Naive thymus-derived CD4-positive, alpha-beta T cell (primary cell): ENCODE data around the gene TPP2. TPM values are rescaled to one million over a fixed set of nuclear protein-coding genes. Genes with fewer than 3 reads are reported as not detected.
A peak's percentile ranks its signal among the peaks of the same experiment; 100 is the strongest.

Experiments
- ATAC-seq: fragments of 150-1000 bp; cut with Tn5 transposase; 2 replicates; pipeline ENCODE4 v1.10.0; 2021; ENCODE audit warnings: mild to moderate bottlenecking, moderate library complexity
- CTCF ChIA-PET: fragments of 350-600 bp; sonication (Branson Sonifier 250); formaldehyde crosslinking; loops from one replicate; lab custom pipeline; 2021; ENCODE audit warnings: antibody characterized with exemption; lab: Charles Lee
- POLR2A ChIA-PET: fragments of 350-600 bp; sonication (Branson Sonifier 250); formaldehyde crosslinking; loops from one replicate; lab custom pipeline; 2021; ENCODE audit warnings: antibody characterized with exemption, inconsistent platforms; lab: Charles Lee
- DNase-seq, 9 donors: peaks; one replicate each; pipeline versions ENCODE4 v3.0.0 to v3.0.0-alpha.2; 2020 to 2022; ENCODE audit warnings: mixed read lengths in 1 of 9
- H3K27ac ChIP-seq: one replicate; pipeline ENCODE4 v1.7.0; 2013; ENCODE audit warnings: mild to moderate bottlenecking, low read depth, low read length, moderate library complexity
- H3K27me3 ChIP-seq, 2 donors: one replicate each; pipeline ENCODE4 v1.7.0; 2013; ENCODE audit warnings: low read length in 2 of 2, mild to moderate bottlenecking in 2 of 2, moderate library complexity in 2 of 2; ENCODE audit not compliant: control insufficient read depth in 2 of 2, insufficient read depth in 2 of 2
- H3K36me3 ChIP-seq, 3 experiments: 1 replicate in 2 of 3; 2 replicates in 1 of 3; pipeline ENCODE4 v1.7.0; 2013; ENCODE audit warnings: low read length in 3 of 3, mild to moderate bottlenecking in 3 of 3, moderate library complexity in 1 of 3; ENCODE audit not compliant: insufficient read depth in 3 of 3, control insufficient read depth in 2 of 3
- H3K4me1 ChIP-seq, 2 donors: one replicate each; pipeline ENCODE4 v1.7.0; 2013; ENCODE audit warnings: low read length in 2 of 2, mild to moderate bottlenecking in 2 of 2, moderate library complexity in 1 of 2; ENCODE audit not compliant: control insufficient read depth in 2 of 2, insufficient read depth in 2 of 2
- H3K4me3 ChIP-seq: 2 replicates; pipeline ENCODE4 v1.7.0; 2013; ENCODE audit warnings: mild to moderate bottlenecking, low read length
- H3K9me3 ChIP-seq, 3 experiments: 1 replicate in 2 of 3; 2 replicates in 1 of 3; pipeline ENCODE4 v1.7.0; 2013; ENCODE audit warnings: low read length in 3 of 3; ENCODE audit not compliant: control insufficient read depth in 2 of 3
- H3K27ac Mint-ChIP-seq, 9 donors: one replicate each; pipeline ENCODE4 v1.8.0; 2020 to 2022; ENCODE audit warnings: mixed read lengths in 9 of 9, mild to moderate bottlenecking in 8 of 9, moderate library complexity in 5 of 9, inconsistent platforms in 2 of 9
- H3K27me3 Mint-ChIP-seq, 5 donors: one replicate each; pipeline ENCODE4 v1.8.0; 2021 to 2022; ENCODE audit warnings: mixed read lengths in 5 of 5, mild to moderate bottlenecking in 1 of 5
- H3K36me3 Mint-ChIP-seq, 5 donors: one replicate each; pipeline ENCODE4 v1.8.0; 2020 to 2022; ENCODE audit warnings: mixed read lengths in 5 of 5, mild to moderate bottlenecking in 3 of 5, inconsistent platforms in 1 of 5
- H3K4me1 Mint-ChIP-seq, 7 donors: one replicate each; pipeline ENCODE4 v1.8.0; 2020 to 2022; ENCODE audit warnings: mixed read lengths in 7 of 7, mild to moderate bottlenecking in 3 of 7, inconsistent platforms in 1 of 7
- H3K4me3 Mint-ChIP-seq, 10 donors: one replicate each; pipeline ENCODE4 v1.8.0; 2020 to 2022; ENCODE audit warnings: mild to moderate bottlenecking in 10 of 10, mixed read lengths in 10 of 10, moderate library complexity in 6 of 10, inconsistent platforms in 2 of 10
- H3K9me3 Mint-ChIP-seq, 11 donors: one replicate each; pipeline ENCODE4 v1.8.0; 2020 to 2022; ENCODE audit warnings: mixed read lengths in 11 of 11, mild to moderate bottlenecking in 4 of 11, inconsistent platforms in 1 of 11, moderate library complexity in 1 of 11
- intact Hi-C, 2 donors: fragments of 100-400 bp; cut with micrococcal nuclease; formaldehyde crosslinking; loops; one replicate each; pipeline ENCODE4 v1.15.1; 2023
- polyA plus RNA-seq, 2 donors: library from polyadenylated mRNA; unstranded; fragments of 300-500 nt; fragmentation: Illumina TruSeq; gene quantifications; one replicate each; pipeline ENCODE4 v1.2.3, GENCODE V29; 2021
- total RNA-seq, 6 experiments: library from RNA in 5 of 6; stranded (reverse) in 5 of 6; gene quantifications; 1 replicate in 5 of 6; 2 replicates in 1 of 6; pipeline ENCODE4 v1.2.3 and lab custom pipeline; 2021 to 2026

Gene TPP2
- total and polyA plus RNA-seq, 7 experiments from 2014 or later, result 49.4 to 158 (median 112) TPM

GRCh38 chr13:102617697-102618350, 21.0 kb downstream of the TPP2 start:
- H3K27me3 ChIP-seq, result no peaks in the 10 kb centered on the region
- H3K36me3 ChIP-seq, result peaks cover 6 to 62% (median 22%) of the 10 kb centered on the region in 3 experiments
- no peak overlapping the region for H3K4me3 ChIP-seq
- Mint-ChIP-seq H3K27ac (peak overlapping the region in 4 of 9 donors; percentile 2 to 20 (median 18)), H3K4me3 (no peak overlapping the region), H3K4me1 (peaks cover 9 to 37% (median 17%) of the 10 kb centered on the region in 7 donors), H3K9me3 (no peaks in the 10 kb centered on the region), H3K36me3 (peaks cover 3 to 47% (median 29%) of the 10 kb centered on the region in 5 donors), H3K27me3 (no peaks in the 10 kb centered on the region)
- H3K27ac ChIP-seq, result no peak overlapping the region
- DNase-seq, result no peak
- no peaks in the 10 kb centered on the region for H3K9me3 ChIP-seq
- ATAC-seq, result no peak
- ChIA-PET CTCF (interaction anchor here (1.2 to 1.4 kb wide), 3 partner anchors 15 to 36 kb away, joined by 3 to 5 read pairs (median 3); no protein-coding TSS in a partner anchor), POLR2A (interaction anchor here (0.8 kb wide), 1 partner anchor 228 kb away, joined by 3 read pairs; the partner anchor contains the start of gene ERCC5)
- intact Hi-C loops, result loop anchor here in 1 of 2 donors (1.0 kb wide), 1 partner anchor 26 kb away; no protein-coding TSS in a partner anchor
- H3K4me1 ChIP-seq, result no peaks in the 10 kb centered on the region

- Mint-ChIP-seq H3K4me1 (peaks cover 0 to 23% (median 8%) of the 10 kb centered on the region in 7 donors), H3K27me3 (no peaks in the 10 kb centered on the region), H3K36me3 (peaks cover 3 to 45% (median 28%) of the 10 kb centered on the region in 5 donors), H3K27ac (peak overlapping the region in 1 of 9 donors; percentile 26), H3K9me3 (peaks cover 0 to 2% (median 0%) of the 10 kb centered on the region in 11 donors), H3K4me3 (no peak overlapping the region)
- Histone ChIP-seq H3K4me3 (no peak overlapping the region), H3K27ac (no peak overlapping the region), H3K4me1 (no peaks in the 10 kb centered on the region), H3K9me3 (no peaks in the 10 kb centered on the region), H3K27me3 (no peaks in the 10 kb centered on the region), H3K36me3 (peaks cover 6 to 64% (median 25%) of the 10 kb centered on the region in 3 experiments)
- ChIA-PET CTCF (no interaction called here), POLR2A (no interaction called here)
- intact Hi-C loops, result loop anchor here in 1 of 2 donors (5.0 kb wide), 1 partner anchor 37 kb away; no protein-coding TSS in a partner anchor
- no peak for ATAC-seq
- DNase-seq, result no peak
These were observed 23.7 kb downstream of the TPP2 start for GRCh38 chr13:102620516-102620915.

GRCh38 chr13:102626928-102627327, 30.1 kb downstream of the TPP2 start:
- Histone ChIP-seq H3K36me3 (peaks cover 19 to 52% (median 38%) of the 10 kb centered on the region in 3 experiments), H3K4me3 (no peak overlapping the region), H3K4me1 (no peaks in the 10 kb centered on the region), H3K27ac (no peak overlapping the region), H3K27me3 (no peaks in the 10 kb centered on the region), H3K9me3 (no peaks in the 10 kb centered on the region)
- no peak overlapping the region for H3K4me3 Mint-ChIP-seq
- no peak for DNase-seq
- H3K27ac Mint-ChIP-seq, result no peak overlapping the region
- ChIA-PET CTCF (no interaction called here), POLR2A (interaction anchor here (1.3 kb wide), 1 partner anchor 31 kb away, joined by 4 read pairs; no protein-coding TSS in a partner anchor)
- H3K36me3 Mint-ChIP-seq, result peaks cover 21 to 53% (median 27%) of the 10 kb centered on the region in 5 donors
- intact Hi-C loops, result no loop called here
- H3K9me3 Mint-ChIP-seq, result peaks cover 0 to 2% (median 0%) of the 10 kb centered on the region in 11 donors
- H3K4me1 Mint-ChIP-seq, result peaks cover 0 to 4% (median 2%) of the 10 kb centered on the region in 7 donors
- ATAC-seq, result no peak
- H3K27me3 Mint-ChIP-seq, result no peaks in the 10 kb centered on the region

- no peak overlapping the region for H3K4me3 ChIP-seq
- H3K27ac ChIP-seq, result no peak overlapping the region
- H3K4me1 ChIP-seq, result no peaks in the 10 kb centered on the region
- no peaks in the 10 kb centered on the region for H3K27me3 Mint-ChIP-seq
- H3K36me3 ChIP-seq, result peaks cover 19 to 56% (median 37%) of the 10 kb centered on the region in 3 experiments
- H3K9me3 Mint-ChIP-seq, result peaks cover 0 to 2% (median 0%) of the 10 kb centered on the region in 11 donors
- H3K4me1 Mint-ChIP-seq, result peaks cover 0 to 4% (median 2%) of the 10 kb centered on the region in 7 donors
- no peak overlapping the region for H3K4me3 Mint-ChIP-seq
- H3K9me3 ChIP-seq, result no peaks in the 10 kb centered on the region
- ChIA-PET CTCF (no interaction called here), POLR2A (no interaction called here)
- H3K36me3 Mint-ChIP-seq, result peaks cover 24 to 63% (median 27%) of the 10 kb centered on the region in 5 donors
- no peak for DNase-seq
- H3K27ac Mint-ChIP-seq, result peak overlapping the region in 4 of 9 donors; percentile 2 to 39 (median 11)
- intact Hi-C loops, result loop anchor here in 1 of 2 donors (2.0 kb wide), 1 partner anchor 18 kb away; no protein-coding TSS in a partner anchor
- no peaks in the 10 kb centered on the region for H3K27me3 ChIP-seq
- no peak for ATAC-seq
These were observed 31.8 kb downstream of the TPP2 start for GRCh38 chr13:102628559-102628958.

- H3K4me1 Mint-ChIP-seq, result peaks cover 0 to 4% (median under 1%) of the 10 kb centered on the region in 7 donors
- H3K27ac Mint-ChIP-seq, result no peak overlapping the region
- no peaks in the 10 kb centered on the region for H3K4me1 ChIP-seq
- intact Hi-C loops, result no loop called here
- ChIA-PET POLR2A (no interaction called here), CTCF (interaction anchor here (1.1 kb wide), 1 partner anchor 37 kb away, joined by 3 read pairs; no protein-coding TSS in a partner anchor)
- no peak overlapping the region for H3K27ac ChIP-seq
- H3K36me3 ChIP-seq, result peaks cover 38 to 74% (median 49%) of the 10 kb centered on the region in 3 experiments
- H3K36me3 Mint-ChIP-seq, result peaks cover 32 to 73% (median 36%) of the 10 kb centered on the region in 5 donors
- peaks cover 0 to 2% (median 0%) of the 10 kb centered on the region in 11 donors for H3K9me3 Mint-ChIP-seq
- no peaks in the 10 kb centered on the region for H3K27me3 Mint-ChIP-seq
- no peak overlapping the region for H3K4me3 Mint-ChIP-seq
- no peaks in the 10 kb centered on the region for H3K9me3 ChIP-seq
- H3K4me3 ChIP-seq, result no peak overlapping the region
- ATAC-seq, result no peak
- DNase-seq, result no peak
- no peaks in the 10 kb centered on the region for H3K27me3 ChIP-seq
These were observed 34.4 kb downstream of the TPP2 start for GRCh38 chr13:102631198-102631597.

GRCh38 chr13:102638741-102639140, 42.0 kb downstream of the TPP2 start:
- peaks cover 0 to 6% (median 0%) of the 10 kb centered on the region in 7 donors for H3K4me1 Mint-ChIP-seq
- ChIA-PET CTCF (interaction anchor here (0.6 kb wide), 1 partner anchor 86 kb away, joined by 3 read pairs; no protein-coding TSS in a partner anchor), POLR2A (interaction anchor here (5.3 kb wide), 1 partner anchor 42 kb away, joined by 25 read pairs; the partner anchor contains the start of gene TPP2)
- H3K36me3 Mint-ChIP-seq, result peaks cover 25 to 68% (median 40%) of the 10 kb centered on the region in 5 donors
- Histone ChIP-seq H3K9me3 (no peaks in the 10 kb centered on the region), H3K27me3 (no peaks in the 10 kb centered on the region), H3K27ac (no peak overlapping the region), H3K4me1 (no peaks in the 10 kb centered on the region), H3K4me3 (no peak overlapping the region), H3K36me3 (peaks cover 36 to 81% (median 37%) of the 10 kb centered on the region in 3 experiments)
- no peak for ATAC-seq
- peaks cover 0 to 2% (median 0%) of the 10 kb centered on the region in 11 donors for H3K9me3 Mint-ChIP-seq
- DNase-seq, result no peak
- no peak overlapping the region for H3K4me3 Mint-ChIP-seq
- no peaks in the 10 kb centered on the region for H3K27me3 Mint-ChIP-seq
- H3K27ac Mint-ChIP-seq, result peak overlapping the region in 1 of 9 donors; percentile 19
- intact Hi-C loops, result no loop called here
